Stimulated activated CD4-positive, alpha-beta T cell treated with anti-CD3 and anti-CD28 coated beads, Interleukin-12 subunit alpha, Interleukin-12 subunit beta, amount 100 ng/mL, for 24 hours (primary cell): Measurements from ENCODE around the gene RNF223.
"Not testable (repeated sequence)": the region's sequence is repeated elsewhere in the genome, so short reads cannot be mapped to it uniquely, and the experiment has no call there.

Experiments
- DNase-seq, 2 experiments: peaks; one replicate each; pipeline ENCODE4 v3.0.0-alpha.2; 2020; ENCODE audit warnings: low read depth in 2 of 2

Gene RNF223

GRCh38 chr1:1109743-1110142, 35.6 kb upstream of the RNF223 start:
- no peak for DNase-seq

GRCh38 chr1:1106510-1107221, 32.6 kb upstream of the RNF223 start:
- no peak for DNase-seq

- not testable (repeated sequence) for DNase-seq
Measured at GRCh38 chr1:1104152-1104551, 30.0 kb upstream of the RNF223 start.

GRCh38 chr1:1101503-1101902, 27.4 kb upstream of the RNF223 start:
- no peak for DNase-seq

- no peak for DNase-seq
Measured at GRCh38 chr1:1100296-1100695, 26.2 kb upstream of the RNF223 start.

- DNase-seq, result no peak
Measured at GRCh38 chr1:1099506-1100183, 25.5 kb upstream of the RNF223 start.

GRCh38 chr1:1098681-1099421, 24.7 kb upstream of the RNF223 start:
- DNase-seq, result no peak

GRCh38 chr1:1096136-1096535, 22.0 kb upstream of the RNF223 start:
- DNase-seq, result not testable (repeated sequence)

GRCh38 chr1:1094981-1095380, 20.9 kb upstream of the RNF223 start:
- DNase-seq, result no peak

- no peak for DNase-seq
Measured at GRCh38 chr1:1093610-1093943, 19.5 kb upstream of the RNF223 start.

- no peak for DNase-seq
Measured at GRCh38 chr1:1092894-1093609, 18.9 kb upstream of the RNF223 start.

GRCh38 chr1:1092149-1092855, 18.2 kb upstream of the RNF223 start:
- no peak for DNase-seq

GRCh38 chr1:1091344-1092148, 17.4 kb upstream of the RNF223 start:
- no peak for DNase-seq

- no peak for DNase-seq
Measured at GRCh38 chr1:1090424-1091343, 16.6 kb upstream of the RNF223 start.

- DNase-seq, result no peak
Measured at GRCh38 chr1:1089731-1090423, 15.8 kb upstream of the RNF223 start.

GRCh38 chr1:1088801-1089680, 14.9 kb upstream of the RNF223 start:
- no peak for DNase-seq

GRCh38 chr1:1088029-1088800, 14.1 kb upstream of the RNF223 start:
- DNase-seq, result no peak
